Measurements from ENCODE around the gene ADAMTSL3. TPM values are rescaled to one million over a fixed set of nuclear protein-coding genes. Genes with fewer than 3 reads are reported as not detected.
"Not testable (repeated sequence)": the region's sequence is repeated elsewhere in the genome, so short reads cannot be mapped to it uniquely, and the experiment has no call there.

Gene ADAMTSL3
- total and polyA plus RNA-seq, 3 experiments from 2014 or later: not detected

- H3K9me3 Mint-ChIP-seq: peaks cover 0 to 10% (median 4%) of the 10 kb centered on the region in 5 donors
- peaks cover 7 to 13% of the 10 kb centered on the region in 2 donors for H3K27me3 Mint-ChIP-seq
- no peaks in the 10 kb centered on the region for H3K36me3 ChIP-seq (ENCODE audit: insufficient read depth, low read length)
- H3K4me3 ChIP-seq (ENCODE audit: low read length): no peak overlapping the region
- no peaks in the 10 kb centered on the region for H3K4me1 ChIP-seq (ENCODE audit: insufficient read depth, low read length)
- no peak overlapping the region for H3K27ac ChIP-seq (ENCODE audit: low read depth, low read length)
- POLR2A ChIA-PET: no interaction called here
- H3K9me3 ChIP-seq (ENCODE audit: low read length): no peaks in the 10 kb centered on the region
- no peak overlapping the region for H3K27ac Mint-ChIP-seq
- no peak overlapping the region for H3K4me3 Mint-ChIP-seq
- CTCF ChIA-PET: no interaction called here
- DNase-seq: no peak
- H3K36me3 Mint-ChIP-seq: no peaks in the 10 kb centered on the region
- H3K4me1 Mint-ChIP-seq: no peaks in the 10 kb centered on the region
- H3K27me3 ChIP-seq (ENCODE audit: insufficient read depth, low read length, poor library complexity, severe bottlenecking): no peaks in the 10 kb centered on the region
These were observed 305.6 kb downstream of the ADAMTSL3 start for GRCh38 chr15:83959477-83959876.

GRCh38 chr15:83960192-83960829 is 306.4 kb downstream of the ADAMTSL3 start:
- H3K4me1 Mint-ChIP-seq: no peaks in the 10 kb centered on the region
- Histone ChIP-seq H3K4me3 (ENCODE audit: low read length) (no peak overlapping the region), H3K4me1 (ENCODE audit: insufficient read depth, low read length) (no peaks in the 10 kb centered on the region), H3K27ac (ENCODE audit: low read depth, low read length) (no peak overlapping the region), H3K9me3 (ENCODE audit: low read length) (no peaks in the 10 kb centered on the region), H3K36me3 (ENCODE audit: insufficient read depth, low read length) (no peaks in the 10 kb centered on the region), H3K27me3 (ENCODE audit: insufficient read depth, low read length, poor library complexity, severe bottlenecking) (no peaks in the 10 kb centered on the region)
- ChIA-PET CTCF (no interaction called here), POLR2A (no interaction called here)
- DNase-seq: no peak
- H3K27me3 Mint-ChIP-seq: peaks cover 3 to 10% of the 10 kb centered on the region in 2 donors
- H3K9me3 Mint-ChIP-seq: peaks cover 0 to 16% (median 10%) of the 10 kb centered on the region in 5 donors
- no peak overlapping the region for H3K4me3 Mint-ChIP-seq
- H3K27ac Mint-ChIP-seq: no peak overlapping the region
- no peaks in the 10 kb centered on the region for H3K36me3 Mint-ChIP-seq

- ChIA-PET CTCF (no interaction called here), POLR2A (no interaction called here)
- no peak overlapping the region for H3K4me3 Mint-ChIP-seq
- H3K9me3 Mint-ChIP-seq: peaks cover 0 to 19% (median 10%) of the 10 kb centered on the region in 5 donors
- DNase-seq: no peak
- H3K9me3 ChIP-seq (ENCODE audit: low read length): no peaks in the 10 kb centered on the region
- no peaks in the 10 kb centered on the region for H3K4me1 ChIP-seq (ENCODE audit: insufficient read depth, low read length)
- H3K4me3 ChIP-seq (ENCODE audit: low read length): no peak overlapping the region
- peaks cover 0 to 5% of the 10 kb centered on the region in 2 donors for H3K27me3 Mint-ChIP-seq
- H3K27me3 ChIP-seq (ENCODE audit: insufficient read depth, low read length, poor library complexity, severe bottlenecking): no peaks in the 10 kb centered on the region
- H3K36me3 Mint-ChIP-seq: no peaks in the 10 kb centered on the region
- no peaks in the 10 kb centered on the region for H3K4me1 Mint-ChIP-seq
- no peak overlapping the region for H3K27ac ChIP-seq (ENCODE audit: low read depth, low read length)
- no peak overlapping the region for H3K27ac Mint-ChIP-seq
- no peaks in the 10 kb centered on the region for H3K36me3 ChIP-seq (ENCODE audit: insufficient read depth, low read length)
These were observed 307.4 kb downstream of the ADAMTSL3 start for GRCh38 chr15:83961311-83961710.

- H3K4me3 Mint-ChIP-seq; H3K4me3 ChIP-seq (ENCODE audit: low read length); CTCF ChIA-PET; H3K27me3 Mint-ChIP-seq; POLR2A ChIA-PET; DNase-seq; H3K27ac Mint-ChIP-seq; H3K36me3 ChIP-seq (ENCODE audit: insufficient read depth, low read length); H3K4me1 ChIP-seq (ENCODE audit: insufficient read depth, low read length); H3K27me3 ChIP-seq (ENCODE audit: insufficient read depth, low read length, poor library complexity, severe bottlenecking); H3K4me1 Mint-ChIP-seq; H3K9me3 ChIP-seq (ENCODE audit: low read length); H3K27ac ChIP-seq (ENCODE audit: low read depth, low read length); H3K36me3 Mint-ChIP-seq: not testable (repeated sequence)
- peaks cover 0 to 29% (median 18%) of the 10 kb centered on the region in 5 donors for H3K9me3 Mint-ChIP-seq
These were observed 311.0 kb downstream of the ADAMTSL3 start for GRCh38 chr15:83964967-83965366.

- Histone ChIP-seq H3K4me1 (ENCODE audit: insufficient read depth, low read length) (no peaks in the 10 kb centered on the region), H3K36me3 (ENCODE audit: insufficient read depth, low read length) (no peaks in the 10 kb centered on the region), H3K27me3 (ENCODE audit: insufficient read depth, low read length, poor library complexity, severe bottlenecking) (no peaks in the 10 kb centered on the region), H3K27ac (ENCODE audit: low read depth, low read length) (no peak overlapping the region), H3K4me3 (ENCODE audit: low read length) (no peak overlapping the region), H3K9me3 (ENCODE audit: low read length) (no peaks in the 10 kb centered on the region)
- POLR2A ChIA-PET: no interaction called here
- no peaks in the 10 kb centered on the region for H3K27me3 Mint-ChIP-seq
- H3K4me1 Mint-ChIP-seq: no peaks in the 10 kb centered on the region
- H3K4me3 Mint-ChIP-seq: no peak overlapping the region
- H3K9me3 Mint-ChIP-seq: peaks cover 0 to 15% (median 7%) of the 10 kb centered on the region in 5 donors
- no peaks in the 10 kb centered on the region for H3K36me3 Mint-ChIP-seq
- H3K27ac Mint-ChIP-seq: no peak overlapping the region
- CTCF ChIA-PET: no interaction called here
- no peak for DNase-seq
These were observed 316.5 kb downstream of the ADAMTSL3 start for GRCh38 chr15:83970295-83970890.

GRCh38 chr15:83971992-83972391 is 318.1 kb downstream of the ADAMTSL3 start:
- Mint-ChIP-seq H3K36me3 (no peaks in the 10 kb centered on the region), H3K27ac (no peak overlapping the region), H3K4me3 (no peak overlapping the region), H3K4me1 (no peaks in the 10 kb centered on the region), H3K9me3 (peaks cover 0 to 10% (median 6%) of the 10 kb centered on the region in 5 donors), H3K27me3 (peaks cover 0 to 6% of the 10 kb centered on the region in 2 donors)
- H3K4me3 ChIP-seq (ENCODE audit: low read length): no peak overlapping the region
- CTCF ChIA-PET: no interaction called here
- no peak overlapping the region for H3K27ac ChIP-seq (ENCODE audit: low read depth, low read length)
- no peak for DNase-seq
- H3K36me3 ChIP-seq (ENCODE audit: insufficient read depth, low read length): no peaks in the 10 kb centered on the region
- H3K4me1 ChIP-seq (ENCODE audit: insufficient read depth, low read length): no peaks in the 10 kb centered on the region
- POLR2A ChIA-PET: no interaction called here
- H3K27me3 ChIP-seq (ENCODE audit: insufficient read depth, low read length, poor library complexity, severe bottlenecking): no peaks in the 10 kb centered on the region
- no peaks in the 10 kb centered on the region for H3K9me3 ChIP-seq (ENCODE audit: low read length)

GRCh38 chr15:83973816-83974215 is 319.9 kb downstream of the ADAMTSL3 start:
- no peaks in the 10 kb centered on the region for H3K27me3 ChIP-seq (ENCODE audit: insufficient read depth, low read length, poor library complexity, severe bottlenecking)
- no peaks in the 10 kb centered on the region for H3K9me3 ChIP-seq (ENCODE audit: low read length)
- no peak overlapping the region for H3K27ac ChIP-seq (ENCODE audit: low read depth, low read length)
- no peak overlapping the region for H3K4me3 ChIP-seq (ENCODE audit: low read length)
- no peaks in the 10 kb centered on the region for H3K36me3 ChIP-seq (ENCODE audit: insufficient read depth, low read length)
- no peaks in the 10 kb centered on the region for H3K36me3 Mint-ChIP-seq
- no peaks in the 10 kb centered on the region for H3K4me1 Mint-ChIP-seq
- H3K4me1 ChIP-seq (ENCODE audit: insufficient read depth, low read length): no peaks in the 10 kb centered on the region
- no peak overlapping the region for H3K4me3 Mint-ChIP-seq
- ChIA-PET CTCF (no interaction called here), POLR2A (no interaction called here)
- peaks cover 0 to 7% (median 0%) of the 10 kb centered on the region in 5 donors for H3K9me3 Mint-ChIP-seq
- H3K27me3 Mint-ChIP-seq: peaks cover 0 to 6% of the 10 kb centered on the region in 2 donors
- DNase-seq: no peak
- no peak overlapping the region for H3K27ac Mint-ChIP-seq

- CTCF ChIA-PET: no interaction called here
- no peaks in the 10 kb centered on the region for H3K4me1 Mint-ChIP-seq
These were observed 324.1 kb downstream of the ADAMTSL3 start for GRCh38 chr15:83977992-83978391.

More at GRCh38 chr15:83977992-83978391, 324.1 kb downstream of the ADAMTSL3 start:
- Histone ChIP-seq H3K4me3 (ENCODE audit: low read length) (no peak overlapping the region), H3K36me3 (ENCODE audit: insufficient read depth, low read length) (no peaks in the 10 kb centered on the region), H3K4me1 (ENCODE audit: insufficient read depth, low read length) (no peaks in the 10 kb centered on the region), H3K27ac (ENCODE audit: low read depth, low read length) (no peak overlapping the region), H3K9me3 (ENCODE audit: low read length) (no peaks in the 10 kb centered on the region), H3K27me3 (ENCODE audit: insufficient read depth, low read length, poor library complexity, severe bottlenecking) (no peaks in the 10 kb centered on the region)
- POLR2A ChIA-PET: no interaction called here
- Mint-ChIP-seq H3K9me3 (peaks cover 0 to 7% (median 0%) of the 10 kb centered on the region in 5 donors), H3K4me3 (peak overlapping the region in 1 of 7 donors; percentile 10), H3K36me3 (no peaks in the 10 kb centered on the region), H3K27me3 (peaks cover 0 to 6% of the 10 kb centered on the region in 2 donors), H3K27ac (no peak overlapping the region)
- no peak for DNase-seq
